ENCODE data around the gene MTREX.
"Not testable (repeated sequence)": the region's sequence is repeated elsewhere in the genome, so short reads cannot be mapped to it uniquely, and the experiment has no call there.

The MTREX gene

GRCh38 chr5:55307383-55308253 lies at the start of gene MTREX, which contains the start of gene DHX29:
Gene MTREX, plus strand, starts transcription at chr5:55307989. Its CDS starts 25 bp downstream, at chr5:55308014.
Gene DHX29, minus strand, starts transcription at chr5:55307694. Its CDS starts 121 bp downstream, at chr5:55307573.
- peak; percentile 90 for DNase-seq

- DNase-seq: no peak
Measured at GRCh38 chr5:55258339-55258738, 49.5 kb upstream of the MTREX start.

- DNase-seq: no peak
Measured at GRCh38 chr5:55276771-55277170, 31.0 kb upstream of the MTREX start.

- no peak for DNase-seq
Measured at GRCh38 chr5:55278778-55279177, 29.0 kb upstream of the MTREX start.

GRCh38 chr5:55286411-55286933 lies 21.3 kb upstream of the MTREX start:
- DNase-seq: no peak

GRCh38 chr5:55289808-55290207 lies 18.0 kb upstream of the MTREX start:
- no peak for DNase-seq

- no peak for DNase-seq
Measured at GRCh38 chr5:55290991-55291390, 16.8 kb upstream of the MTREX start.

- no peak for DNase-seq
Measured at GRCh38 chr5:55294935-55295334, 12.9 kb upstream of the MTREX start.

- DNase-seq: no peak
Measured at GRCh38 chr5:55300890-55301289, 6.9 kb upstream of the MTREX start.

GRCh38 chr5:55303238-55303690 lies 4.5 kb upstream of the MTREX start:
- no peak for DNase-seq

GRCh38 chr5:55304584-55304983 lies 3.2 kb upstream of the MTREX start:
- no peak for DNase-seq

- no peak for DNase-seq
Measured at GRCh38 chr5:55305345-55305744, 2.4 kb upstream of the MTREX start.

GRCh38 chr5:55306641-55307382 lies 977 bp upstream of the MTREX start:
- DNase-seq: no peak

- DNase-seq: peak; percentile 9
Measured at GRCh38 chr5:55308254-55308836, 556 bp downstream of the MTREX start.

GRCh38 chr5:55313870-55314617 lies 6.3 kb downstream of the MTREX start:
- no peak for DNase-seq

- no peak for DNase-seq
Measured at GRCh38 chr5:55316289-55316688, 8.5 kb downstream of the MTREX start.

- DNase-seq: no peak
Measured at GRCh38 chr5:55316837-55317236, 9.0 kb downstream of the MTREX start.

- not testable (repeated sequence) for DNase-seq
Measured at GRCh38 chr5:55318237-55318636, 10.4 kb downstream of the MTREX start.

- no peak for DNase-seq
Measured at GRCh38 chr5:55319491-55319890, 11.7 kb downstream of the MTREX start.

- no peak for DNase-seq
Measured at GRCh38 chr5:55320571-55320970, 12.8 kb downstream of the MTREX start.

GRCh38 chr5:55324006-55324405 lies 16.2 kb downstream of the MTREX start:
- no peak for DNase-seq

GRCh38 chr5:55324815-55325418 lies 17.1 kb downstream of the MTREX start:
- no peak for DNase-seq

All from activated naive CD4-positive, alpha-beta T cell treated with Interleukin-2 at 50 U/mL for 16 hours (primary cell).